Endothelial cell (in vitro differentiated cells): ENCODE data around the gene PDCD11. TPM values are rescaled to one million over a fixed set of nuclear protein-coding genes. Genes with fewer than 3 reads are reported as not detected.

Source experiments
- DNase-seq: peaks from one replicate; pipeline ENCODE4 v3.0.0; 2021; ENCODE audit warnings: low spot score
- H3K27ac Mint-ChIP-seq: one replicate; pipeline ENCODE4 v1.8.0; 2021; ENCODE audit warnings: mixed read lengths, inconsistent platforms; ENCODE audit not compliant: unreplicated experiment
- H3K27me3 Mint-ChIP-seq: one replicate; pipeline ENCODE4 v1.8.0; 2021; ENCODE audit warnings: mild to moderate bottlenecking, moderate library complexity, mixed read lengths, inconsistent platforms; ENCODE audit not compliant: unreplicated experiment
- H3K36me3 Mint-ChIP-seq: one replicate; pipeline ENCODE4 v1.8.0; 2021; ENCODE audit warnings: mild to moderate bottlenecking, low read depth, mixed read lengths, inconsistent platforms; ENCODE audit not compliant: unreplicated experiment
- H3K4me1 Mint-ChIP-seq: one replicate; pipeline ENCODE4 v1.8.0; 2021; ENCODE audit warnings: mild to moderate bottlenecking, mixed read lengths, inconsistent platforms; ENCODE audit not compliant: unreplicated experiment
- H3K4me3 Mint-ChIP-seq: one replicate; pipeline ENCODE4 v1.8.0; 2021; ENCODE audit warnings: mild to moderate bottlenecking, mixed read lengths, inconsistent platforms; ENCODE audit not compliant: unreplicated experiment
- H3K9me3 Mint-ChIP-seq: one replicate; pipeline ENCODE4 v1.8.0; 2021; ENCODE audit warnings: mixed read lengths, inconsistent platforms; ENCODE audit not compliant: unreplicated experiment
- total RNA-seq: library from RNA; stranded (reverse); fragmentation: NEBNext Ultra II Directional; extraction: Animal tissue kit (Norgen Biotek cat#: 25700); gene quantifications from one replicate; pipeline ENCODE4 v1.2.1, GENCODE V29; 2021; ENCODE audit not compliant: unreplicated experiment
- TF ChIP-seq, protein P1 (sequence below): fragments of 200-600 bp; sonication (generic); IDR thresholded peaks from one replicate; pipeline ENCODE4 v1.5.0; 2021; ENCODE audit warnings: antibody characterized with exemption; ENCODE audit not compliant: unreplicated experiment

Gene PDCD11
- total RNA-seq, 1 donor from 2014 or later, result 43.7 TPM

DNA sequence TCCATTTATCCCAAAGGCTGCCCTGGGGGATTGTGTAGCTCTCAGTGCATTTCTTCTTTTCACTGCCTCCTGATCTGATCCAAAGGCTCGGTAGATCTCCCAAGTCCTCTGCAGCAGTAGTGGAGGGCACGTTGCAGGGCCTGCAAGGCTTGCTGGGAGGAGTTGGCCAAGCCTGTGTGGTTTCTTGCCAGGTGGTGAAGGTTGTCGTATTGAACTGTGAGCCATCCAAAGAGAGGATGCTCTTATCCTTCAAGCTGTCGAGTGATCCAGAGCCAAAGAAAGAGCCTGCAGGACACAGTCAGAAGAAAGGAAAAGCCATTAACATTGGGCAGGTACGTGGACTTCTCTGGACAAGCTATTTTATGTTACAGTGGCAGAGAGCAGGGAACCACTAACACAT is 21.2 kb downstream of the PDCD11 start:
- no peak for DNase-seq
- no peaks in the 10 kb centered on the region for H3K9me3 Mint-ChIP-seq
- TF ChIP-seq, protein P1, sequence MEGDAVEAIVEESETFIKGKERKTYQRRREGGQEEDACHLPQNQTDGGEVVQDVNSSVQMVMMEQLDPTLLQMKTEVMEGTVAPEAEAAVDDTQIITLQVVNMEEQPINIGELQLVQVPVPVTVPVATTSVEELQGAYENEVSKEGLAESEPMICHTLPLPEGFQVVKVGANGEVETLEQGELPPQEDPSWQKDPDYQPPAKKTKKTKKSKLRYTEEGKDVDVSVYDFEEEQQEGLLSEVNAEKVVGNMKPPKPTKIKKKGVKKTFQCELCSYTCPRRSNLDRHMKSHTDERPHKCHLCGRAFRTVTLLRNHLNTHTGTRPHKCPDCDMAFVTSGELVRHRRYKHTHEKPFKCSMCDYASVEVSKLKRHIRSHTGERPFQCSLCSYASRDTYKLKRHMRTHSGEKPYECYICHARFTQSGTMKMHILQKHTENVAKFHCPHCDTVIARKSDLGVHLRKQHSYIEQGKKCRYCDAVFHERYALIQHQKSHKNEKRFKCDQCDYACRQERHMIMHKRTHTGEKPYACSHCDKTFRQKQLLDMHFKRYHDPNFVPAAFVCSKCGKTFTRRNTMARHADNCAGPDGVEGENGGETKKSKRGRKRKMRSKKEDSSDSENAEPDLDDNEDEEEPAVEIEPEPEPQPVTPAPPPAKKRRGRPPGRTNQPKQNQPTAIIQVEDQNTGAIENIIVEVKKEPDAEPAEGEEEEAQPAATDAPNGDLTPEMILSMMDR, result no peak
- peaks cover 59% of the 10 kb centered on the region for H3K36me3 Mint-ChIP-seq
- no peak overlapping the region for H3K4me3 Mint-ChIP-seq
- no peak overlapping the region for H3K27ac Mint-ChIP-seq
- H3K4me1 Mint-ChIP-seq, result no peaks in the 10 kb centered on the region
- no peaks in the 10 kb centered on the region for H3K27me3 Mint-ChIP-seq

DNA sequence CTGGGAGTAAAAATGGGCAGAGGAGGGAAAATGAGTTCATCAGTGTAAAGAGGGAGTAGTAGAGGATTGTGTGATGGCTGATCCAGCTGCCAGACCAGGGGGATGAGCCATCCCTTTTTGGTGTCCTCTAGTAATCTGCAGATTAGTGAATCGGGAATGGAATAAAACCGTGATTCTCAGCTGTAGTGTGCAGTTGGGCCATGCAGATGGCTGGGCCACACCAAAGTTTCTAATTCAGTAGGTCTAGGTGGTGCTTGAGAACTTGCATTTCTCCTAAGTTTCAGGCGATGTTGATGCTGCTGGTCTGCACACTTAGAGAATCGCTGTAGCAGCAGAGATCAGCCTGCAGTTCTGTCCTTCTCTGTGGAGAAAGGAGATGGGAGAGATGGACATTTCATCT is 22.7 kb downstream of the PDCD11 start:
- H3K9me3 Mint-ChIP-seq, result no peaks in the 10 kb centered on the region
- no peak overlapping the region for H3K4me3 Mint-ChIP-seq
- no peaks in the 10 kb centered on the region for H3K4me1 Mint-ChIP-seq
- no peaks in the 10 kb centered on the region for H3K27me3 Mint-ChIP-seq
- TF ChIP-seq, protein P1, result no peak
- peaks cover 63% of the 10 kb centered on the region for H3K36me3 Mint-ChIP-seq
- no peak overlapping the region for H3K27ac Mint-ChIP-seq
- no peak for DNase-seq

DNA sequence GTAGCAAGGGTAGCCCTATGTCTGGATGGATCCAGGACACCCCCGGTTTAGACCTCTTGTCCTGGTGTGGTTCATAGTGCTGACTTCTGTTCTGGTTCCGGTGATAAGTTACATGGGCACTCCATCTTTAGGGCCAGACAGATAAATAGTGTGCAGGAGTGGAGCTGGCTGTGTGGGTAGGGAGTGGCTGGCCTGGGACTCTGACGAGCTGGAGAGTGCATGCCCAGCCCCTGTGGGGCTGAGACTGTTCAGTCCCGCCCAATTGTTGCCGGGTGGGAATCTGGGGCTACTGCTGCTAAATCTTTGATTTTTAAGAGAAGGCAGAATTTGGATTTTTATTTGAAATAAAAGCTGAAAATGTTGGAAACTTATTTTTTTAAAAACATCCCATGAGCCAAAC is 27.3 kb downstream of the PDCD11 start:
- Mint-ChIP-seq H3K4me3 (peak overlapping the region; percentile 11), H3K36me3 (peaks cover 44% of the 10 kb centered on the region), H3K4me1 (no peaks in the 10 kb centered on the region), H3K27me3 (peaks cover 2% of the 10 kb centered on the region), H3K9me3 (no peaks in the 10 kb centered on the region), H3K27ac (no peak overlapping the region)
- TF ChIP-seq, protein P1, result no peak
- no peak for DNase-seq

DNA sequence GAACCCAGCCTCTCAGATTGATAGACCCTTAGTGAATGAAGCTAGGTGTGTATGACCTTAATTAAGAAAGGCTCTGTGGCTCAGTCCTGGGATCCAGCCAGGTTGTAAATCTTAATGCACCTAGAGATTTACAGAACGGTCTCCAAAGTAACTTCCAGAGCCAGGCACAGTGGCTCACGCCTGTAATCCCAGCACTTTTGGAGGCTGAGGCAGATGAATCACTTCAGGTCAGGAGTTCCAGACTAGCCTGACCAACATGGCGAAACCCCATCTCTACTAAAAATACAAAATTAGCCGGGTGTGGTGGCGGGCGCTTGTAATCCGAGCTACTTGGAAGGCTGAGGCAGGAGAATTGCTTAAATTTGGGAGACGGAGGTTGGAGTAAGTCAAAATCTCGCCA is 31.4 kb downstream of the PDCD11 start:
- Mint-ChIP-seq H3K36me3 (peaks cover 39% of the 10 kb centered on the region), H3K4me3 (no peak overlapping the region), H3K27ac (no peak overlapping the region), H3K4me1 (no peaks in the 10 kb centered on the region), H3K27me3 (peaks cover 2% of the 10 kb centered on the region), H3K9me3 (no peaks in the 10 kb centered on the region)
- DNase-seq, result no peak
- TF ChIP-seq, protein P1, result no peak

DNA sequence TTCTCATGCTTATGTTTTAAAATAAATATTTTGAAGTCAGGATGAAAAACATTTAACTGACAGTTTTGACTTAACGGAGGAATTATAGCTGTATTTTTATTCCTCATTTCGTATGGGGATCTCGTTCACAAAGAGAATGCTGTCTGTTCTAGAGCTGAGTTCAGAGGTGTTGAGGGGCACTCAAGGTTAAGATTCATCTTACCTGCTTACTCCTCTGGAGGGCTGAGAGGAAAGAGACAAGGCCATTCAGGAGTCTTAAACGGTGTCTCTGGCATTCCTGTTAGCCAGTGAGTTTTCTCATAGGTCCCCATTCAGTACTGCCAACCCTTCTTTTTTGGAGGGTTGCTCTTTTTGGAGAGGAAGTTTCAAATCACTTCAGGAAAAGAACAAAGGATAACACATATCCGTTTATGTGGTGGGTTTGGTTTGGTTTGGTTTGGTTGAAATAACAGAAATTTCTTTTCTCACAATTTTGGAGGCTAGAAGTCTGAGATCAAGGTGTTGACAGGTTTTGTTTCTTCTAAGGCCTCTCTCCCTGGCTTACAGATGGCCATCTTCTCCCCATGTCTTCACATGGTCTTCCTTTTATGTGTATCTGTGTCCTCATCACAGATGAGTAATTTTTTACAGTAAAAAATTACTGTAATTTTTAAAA is 32.7 kb downstream of the PDCD11 start:
- Mint-ChIP-seq H3K27ac (no peak overlapping the region), H3K4me1 (no peaks in the 10 kb centered on the region), H3K27me3 (peaks cover 2% of the 10 kb centered on the region), H3K9me3 (no peaks in the 10 kb centered on the region), H3K4me3 (no peak overlapping the region), H3K36me3 (peaks cover 33% of the 10 kb centered on the region)
- TF ChIP-seq, protein P1, result no peak
- no peak for DNase-seq
